Gastroesophageal sphincter (tissue), 4 donors: ENCODE measurements around the gene PCK1. TPM values are rescaled to one million over a fixed set of nuclear protein-coding genes. Genes with fewer than 3 reads are reported as not detected.

Source experiments
- ATAC-seq: fragments of 150-250 bp; one replicate; pipeline ENCODE4 v1.9.1; 2016; ENCODE audit warnings: mild to moderate bottlenecking, moderate library complexity
- H3K27ac ChIP-seq, 4 donors: fragments of 200-600 bp; sonication (generic) in 3 of 4; 1 replicate in 3 of 4; 2 replicates in 1 of 4; pipeline ENCODE4 v1.5.1; 2016 to 2019
- H3K27me3 ChIP-seq: fragments of 200-600 bp; sonication (generic); one replicate; pipeline ENCODE4 v1.5.1; 2019
- H3K36me3 ChIP-seq, 2 donors: fragments of 200-600 bp; sonication (generic); one replicate each; pipeline ENCODE4 v1.5.1; 2019; ENCODE audit warnings: control low read depth in 1 of 2
- H3K4me1 ChIP-seq, 3 donors: fragments of 200-600 bp; sonication (generic); 1 replicate in 2 of 3; 2 replicates in 1 of 3; pipeline ENCODE4 v1.5.1; 2016 to 2019; ENCODE audit warnings: control low read depth in 2 of 3
- H3K4me3 ChIP-seq, 2 donors: fragments of 200-600 bp; sonication (generic); one replicate each; pipeline ENCODE4 v1.5.1; 2019; ENCODE audit warnings: mild to moderate bottlenecking in 1 of 2, moderate library complexity in 1 of 2
- H3K9me3 ChIP-seq, 3 donors: fragments of 200-600 bp; sonication (generic); one replicate each; pipeline ENCODE4 v1.5.1; 2017 to 2019; ENCODE audit warnings: control low read depth in 2 of 3
- CTCF ChIP-seq, 4 experiments: fragments of 200-600 bp in 2 of 4; fragments of 450-650 bp in 2 of 4; sonication (generic) in 1 of 4; IDR thresholded peaks; one replicate each; pipeline ENCODE4 v1.5.1; 2017 to 2019; ENCODE audit warnings: antibody characterized with exemption in 4 of 4, mild to moderate bottlenecking in 2 of 4, moderate library complexity in 2 of 4
- EP300 ChIP-seq: sonication (generic); formaldehyde crosslinking; IDR thresholded peaks from one replicate; pipeline ENCODE4 v1.6.1; 2017; ENCODE audit warnings: antibody characterized with exemption, mild to moderate bottlenecking
- POLR2A ChIP-seq, 2 donors: fragments of 450-650 bp; IDR thresholded peaks; one replicate each; pipeline ENCODE4 v1.6.1; 2017; ENCODE audit warnings: antibody characterized with exemption in 2 of 2, mild to moderate bottlenecking in 2 of 2, moderate library complexity in 1 of 2
- POLR2AphosphoS5 ChIP-seq: sonication (generic); formaldehyde crosslinking; IDR thresholded peaks from one replicate; pipeline ENCODE4 v1.6.1; 2017; ENCODE audit warnings: antibody characterized with exemption
- WGBS, 2 donors: methylation state at CpG; one replicate each; pipeline ENCODE4 v1.1.5; 2018; ENCODE audit warnings: low coverage in 1 of 2; 5-methylcytosine and 5-hydroxymethylcytosine counted together
- total RNA-seq, 4 donors: library from RNA; depleted of rRNA; stranded (reverse); fragments of >200 nt; gene quantifications; one replicate each; pipeline ENCODE4 v1.1.0, GENCODE V29; 2016

Gene PCK1
- total RNA-seq, 4 donors from 2014 or later: 0.15 to 3.2 (median 0.23) TPM

- H3K4me1 ChIP-seq: no peaks in the 10 kb centered on the region
- H3K9me3 ChIP-seq: no peaks in the 10 kb centered on the region
- no peaks in the 10 kb centered on the region for H3K36me3 ChIP-seq
- TF ChIP-seq POLR2A (IDR thresholded peaks at IDR 0.05) (no peak), POLR2AphosphoS5 (no peak), CTCF (IDR thresholded peaks at IDR 0.05) (no peak), EP300 (no peak)
- WGBS, 2 donors: 74 to 80% methylated on average over 5 to 10 of the region's 18 CpGs
- no peak overlapping the region for H3K4me3 ChIP-seq
- no peak overlapping the region for H3K27ac ChIP-seq
- H3K27me3 ChIP-seq: peaks cover 43% of the 10 kb centered on the region
- no peak for ATAC-seq
Observed at GRCh38 chr20:57611586-57612311, 50.8 kb downstream of the PCK1 start.

- WGBS, 2 donors: 67 to 87% methylated on average over 1 to 7 of the region's 7 CpGs
- H3K36me3 ChIP-seq: no peaks in the 10 kb centered on the region
- no peak overlapping the region for H3K4me3 ChIP-seq
- no peaks in the 10 kb centered on the region for H3K9me3 ChIP-seq
- peaks cover 49% of the 10 kb centered on the region for H3K27me3 ChIP-seq
- TF ChIP-seq POLR2A (IDR thresholded peaks at IDR 0.05): no peak
- no peak for TF ChIP-seq EP300
- TF ChIP-seq CTCF (IDR thresholded peaks at IDR 0.05): no peak
- TF ChIP-seq POLR2AphosphoS5: no peak
- H3K27ac ChIP-seq: no peak overlapping the region
- no peak for ATAC-seq
- no peaks in the 10 kb centered on the region for H3K4me1 ChIP-seq
Observed at GRCh38 chr20:57612436-57612835, 51.5 kb downstream of the PCK1 start.

- Histone ChIP-seq H3K36me3 (no peaks in the 10 kb centered on the region), H3K27ac (no peak overlapping the region), H3K4me1 (no peaks in the 10 kb centered on the region), H3K27me3 (peaks cover 48% of the 10 kb centered on the region), H3K9me3 (no peaks in the 10 kb centered on the region), H3K4me3 (no peak overlapping the region)
- no peak for TF ChIP-seq POLR2AphosphoS5
- TF ChIP-seq POLR2A (IDR thresholded peaks at IDR 0.05): no peak
- TF ChIP-seq CTCF (IDR thresholded peaks at IDR 0.05): no peak
- no peak for TF ChIP-seq EP300
- ATAC-seq: no peak
- WGBS, 2 donors: 90 to 95% methylated on average over 2 to 4 of the region's 7 CpGs
Observed at GRCh38 chr20:57612916-57613315, 52.0 kb downstream of the PCK1 start.

GRCh38 chr20:57613481-57613921 is 52.6 kb downstream of the PCK1 start:
- peaks cover 42% of the 10 kb centered on the region for H3K27me3 ChIP-seq
- H3K9me3 ChIP-seq: no peaks in the 10 kb centered on the region
- H3K4me1 ChIP-seq: no peaks in the 10 kb centered on the region
- ATAC-seq: no peak
- H3K27ac ChIP-seq: no peak overlapping the region
- no peak for TF ChIP-seq POLR2AphosphoS5
- no peak for TF ChIP-seq POLR2A (IDR thresholded peaks at IDR 0.05)
- TF ChIP-seq EP300: no peak
- TF ChIP-seq CTCF (IDR thresholded peaks at IDR 0.05): no peak
- WGBS, 2 donors: 70 to 83% methylated on average over 2 to 3 of the region's 12 CpGs
- no peak overlapping the region for H3K4me3 ChIP-seq
- no peaks in the 10 kb centered on the region for H3K36me3 ChIP-seq
